Peyer's patch (tissue), 4 donors: ENCODE measurements around the gene DAPL1. TPM values are rescaled to one million over a fixed set of nuclear protein-coding genes. Genes with fewer than 3 reads are reported as not detected.

Source experiments
- DNase-seq, 3 donors: peaks; one replicate each; pipeline ENCODE4 v3.0.0-alpha.2; 2017 to 2019
- H3K27ac ChIP-seq, 4 donors: fragments of 200-600 bp; sonication (generic); one replicate each; pipeline ENCODE4 v1.5.1; 2016 to 2019
- H3K27me3 ChIP-seq, 2 donors: fragments of 200-600 bp; sonication (generic); one replicate each; pipeline ENCODE4 v1.5.1; 2019
- H3K36me3 ChIP-seq, 3 donors: fragments of 200-600 bp; sonication (generic); one replicate each; pipeline ENCODE4 v1.5.1; 2016 to 2019
- H3K4me1 ChIP-seq, 4 donors: fragments of 200-600 bp; sonication (generic); one replicate each; pipeline ENCODE4 v1.5.1; 2016 to 2019
- H3K4me3 ChIP-seq, 4 donors: fragments of 200-600 bp; sonication (generic); 1 replicate in 3 of 4; 2 replicates in 1 of 4; pipeline ENCODE4 v1.5.1; 2016 to 2019; ENCODE audit warnings: mild to moderate bottlenecking in 1 of 4
- H3K9me3 ChIP-seq, 4 donors: fragments of 200-600 bp; sonication (generic); one replicate each; pipeline ENCODE4 v1.5.1; 2016 to 2019; ENCODE audit warnings: mild to moderate bottlenecking in 1 of 4
- CTCF ChIP-seq, 6 experiments: fragments of 450-650 bp in 4 of 6; fragments of 200-600 bp in 2 of 6; sonication (generic) in 1 of 6; IDR thresholded peaks; one replicate each; pipeline ENCODE4 v1.5.1; 2017 to 2019; ENCODE audit warnings: antibody characterized with exemption in 6 of 6, mild to moderate bottlenecking in 3 of 6, moderate library complexity in 1 of 6
- POLR2A ChIP-seq, 2 donors: fragments of 450-650 bp; IDR thresholded peaks; one replicate each; pipeline ENCODE4 v1.5.1; 2017; ENCODE audit warnings: antibody characterized with exemption in 2 of 2, mild to moderate bottlenecking in 2 of 2, moderate library complexity in 2 of 2
- total RNA-seq, 4 donors: library from RNA; depleted of rRNA; stranded (reverse); fragments of >200 nt; gene quantifications; one replicate each; pipeline ENCODE4 v1.1.0, GENCODE V29; 2016

The DAPL1 gene
- total RNA-seq, 4 donors from 2014 or later, result not detected

- no peaks in the 10 kb centered on the region for H3K4me1 ChIP-seq
- DNase-seq, result no peak
- no peaks in the 10 kb centered on the region for H3K36me3 ChIP-seq
- no peaks in the 10 kb centered on the region for H3K9me3 ChIP-seq
- H3K4me3 ChIP-seq, result no peak overlapping the region
- no peak overlapping the region for H3K27ac ChIP-seq
- H3K27me3 ChIP-seq, result no peaks in the 10 kb centered on the region
- TF ChIP-seq POLR2A (IDR thresholded peaks at IDR 0.05) (no peak), CTCF (IDR thresholded peaks at IDR 0.05) (no peak)
Measured at GRCh38 chr2:158823486-158824237, 28.5 kb downstream of the DAPL1 start.

GRCh38 chr2:158825021-158825420, 29.9 kb downstream of the DAPL1 start:
- TF ChIP-seq POLR2A (IDR thresholded peaks at IDR 0.05) (no peak), CTCF (IDR thresholded peaks at IDR 0.05) (no peak)
- H3K36me3 ChIP-seq, result no peaks in the 10 kb centered on the region
- H3K27ac ChIP-seq, result no peak overlapping the region
- no peaks in the 10 kb centered on the region for H3K4me1 ChIP-seq
- no peaks in the 10 kb centered on the region for H3K27me3 ChIP-seq
- no peak for DNase-seq
- H3K9me3 ChIP-seq, result no peaks in the 10 kb centered on the region
- no peak overlapping the region for H3K4me3 ChIP-seq

GRCh38 chr2:158826965-158827364, 31.8 kb downstream of the DAPL1 start:
- H3K36me3 ChIP-seq, result no peaks in the 10 kb centered on the region
- DNase-seq, result no peak
- no peak overlapping the region for H3K4me3 ChIP-seq
- no peaks in the 10 kb centered on the region for H3K4me1 ChIP-seq
- H3K9me3 ChIP-seq, result no peaks in the 10 kb centered on the region
- H3K27me3 ChIP-seq, result no peaks in the 10 kb centered on the region
- H3K27ac ChIP-seq, result no peak overlapping the region
- TF ChIP-seq CTCF (IDR thresholded peaks at IDR 0.05) (no peak), POLR2A (IDR thresholded peaks at IDR 0.05) (no peak)

GRCh38 chr2:158828378-158829164, 33.5 kb downstream of the DAPL1 start:
- Histone ChIP-seq H3K27ac (no peak overlapping the region), H3K36me3 (no peaks in the 10 kb centered on the region), H3K4me3 (no peak overlapping the region), H3K27me3 (no peaks in the 10 kb centered on the region), H3K9me3 (no peaks in the 10 kb centered on the region), H3K4me1 (no peaks in the 10 kb centered on the region)
- no peak for DNase-seq
- TF ChIP-seq POLR2A (IDR thresholded peaks at IDR 0.05) (no peak), CTCF (IDR thresholded peaks at IDR 0.05) (no peak)

GRCh38 chr2:158829167-158829566, 34.0 kb downstream of the DAPL1 start:
- no peaks in the 10 kb centered on the region for H3K9me3 ChIP-seq
- no peak overlapping the region for H3K4me3 ChIP-seq
- H3K4me1 ChIP-seq, result no peaks in the 10 kb centered on the region
- H3K27ac ChIP-seq, result no peak overlapping the region
- DNase-seq, result no peak
- no peaks in the 10 kb centered on the region for H3K27me3 ChIP-seq
- no peak for TF ChIP-seq CTCF (IDR thresholded peaks at IDR 0.05)
- TF ChIP-seq POLR2A (IDR thresholded peaks at IDR 0.05), result no peak
- no peaks in the 10 kb centered on the region for H3K36me3 ChIP-seq
